NCI-H146 (cell line): ENCODE results near the gene GAD2.
A peak's percentile ranks its signal among the peaks of the same experiment; 100 is the strongest.
"Not testable (repeated sequence)": the region's sequence is repeated elsewhere in the genome, so short reads cannot be mapped to it uniquely, and the experiment has no call there.

Experiments used
- DNase-seq: peaks from one replicate; lab custom pipeline; 2025; lab: John Stamatoyannopoulos, UW

Gene GAD2

DNA sequence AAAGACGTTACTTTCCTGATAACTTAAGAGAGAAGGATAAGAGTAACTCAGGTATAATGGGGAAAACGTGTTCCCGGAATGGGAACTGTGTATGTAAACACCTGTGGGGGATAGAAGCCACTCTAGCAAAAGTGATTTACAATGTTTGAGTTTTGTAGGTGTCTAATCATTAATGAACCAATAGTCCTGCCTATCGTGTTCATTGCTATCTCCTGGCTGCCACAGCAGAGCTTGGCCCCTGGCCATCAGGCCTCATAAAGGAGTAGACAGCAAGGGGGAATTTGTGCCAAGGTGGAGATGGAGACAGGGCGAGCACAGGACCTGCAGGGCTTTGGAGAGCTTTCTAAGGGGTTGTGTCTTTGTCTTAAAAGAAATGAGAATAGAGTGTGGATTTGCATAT lies 102.1 kb downstream of the GAD2 start:
- no peak for DNase-seq

DNA sequence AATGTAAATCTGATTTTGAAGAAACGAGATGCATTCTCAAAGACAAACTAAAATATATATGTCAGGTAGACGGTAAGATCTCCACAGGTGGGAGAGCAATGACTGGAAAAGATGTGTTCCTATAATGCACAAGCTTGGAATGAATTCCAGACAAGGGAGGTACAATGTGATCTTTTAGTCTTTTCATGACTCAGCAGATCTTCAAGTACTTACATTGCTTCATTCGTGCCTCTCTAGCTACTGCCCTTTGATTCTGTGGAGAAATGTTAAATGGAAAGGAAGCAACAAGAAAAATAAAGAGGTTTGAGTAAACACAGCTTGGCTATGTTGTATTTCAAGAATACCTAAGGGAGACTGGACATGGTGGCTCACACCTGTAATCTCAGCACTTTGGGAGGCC lies 106.6 kb downstream of the GAD2 start:
- DNase-seq = no peak

DNA sequence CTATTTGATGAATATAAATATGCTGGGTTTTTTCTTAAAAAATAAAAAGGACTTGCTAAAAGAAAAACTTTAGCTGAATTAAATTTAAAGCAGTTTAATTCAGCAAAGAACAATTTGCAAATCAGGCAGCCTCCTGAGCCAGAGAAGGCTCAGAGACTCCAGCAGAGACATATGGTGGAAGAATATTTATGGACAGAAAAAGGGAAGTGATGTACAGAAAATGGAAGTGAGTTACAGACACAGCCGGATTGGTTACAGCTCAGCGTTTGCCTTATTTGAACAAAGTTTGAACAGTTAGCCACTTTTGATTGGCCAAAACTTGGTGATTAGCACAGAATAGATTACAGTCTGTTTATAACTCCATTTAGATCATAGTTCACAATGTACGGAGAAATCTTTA lies 110.3 kb downstream of the GAD2 start:
- DNase-seq = no peak

DNA sequence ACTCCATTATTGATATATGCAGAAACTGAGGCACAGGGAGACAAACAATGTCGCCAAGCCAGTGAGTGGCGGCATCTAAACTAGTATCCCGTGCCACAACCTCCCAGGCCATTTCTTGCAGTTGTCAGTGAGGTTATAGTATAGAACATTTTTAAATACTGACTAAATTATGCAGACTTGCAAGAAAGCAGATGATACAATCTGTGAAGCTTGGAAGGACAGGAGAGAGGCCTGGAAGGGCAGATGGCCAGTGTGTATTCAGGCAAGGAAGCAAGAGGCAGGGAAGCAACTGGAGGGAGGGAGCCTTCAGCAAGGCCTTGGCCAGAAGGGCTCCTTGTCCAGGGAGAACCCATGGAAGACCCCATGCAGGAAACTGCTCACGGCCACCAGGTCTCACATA lies 111.2 kb downstream of the GAD2 start:
- no peak for DNase-seq

DNA sequence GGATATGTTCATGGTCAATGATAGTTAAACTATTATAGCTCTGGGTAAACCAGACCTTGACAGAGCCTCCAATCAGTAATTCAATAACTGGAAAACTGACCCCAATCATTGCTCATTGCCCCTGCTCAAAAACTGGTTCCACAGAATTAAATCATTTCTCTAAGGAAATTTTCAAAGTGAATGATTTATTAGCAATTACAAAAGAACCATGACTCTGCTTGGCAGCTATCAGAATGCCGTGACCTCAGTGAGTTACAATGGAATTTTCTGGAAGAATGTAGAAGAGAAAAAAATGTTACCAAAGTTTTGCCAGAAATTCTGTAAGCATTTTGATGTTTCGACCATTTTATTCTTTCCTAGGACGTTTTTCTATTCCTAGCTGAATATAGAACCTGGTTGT lies 114.8 kb downstream of the GAD2 start:
- DNase-seq = no peak

DNA sequence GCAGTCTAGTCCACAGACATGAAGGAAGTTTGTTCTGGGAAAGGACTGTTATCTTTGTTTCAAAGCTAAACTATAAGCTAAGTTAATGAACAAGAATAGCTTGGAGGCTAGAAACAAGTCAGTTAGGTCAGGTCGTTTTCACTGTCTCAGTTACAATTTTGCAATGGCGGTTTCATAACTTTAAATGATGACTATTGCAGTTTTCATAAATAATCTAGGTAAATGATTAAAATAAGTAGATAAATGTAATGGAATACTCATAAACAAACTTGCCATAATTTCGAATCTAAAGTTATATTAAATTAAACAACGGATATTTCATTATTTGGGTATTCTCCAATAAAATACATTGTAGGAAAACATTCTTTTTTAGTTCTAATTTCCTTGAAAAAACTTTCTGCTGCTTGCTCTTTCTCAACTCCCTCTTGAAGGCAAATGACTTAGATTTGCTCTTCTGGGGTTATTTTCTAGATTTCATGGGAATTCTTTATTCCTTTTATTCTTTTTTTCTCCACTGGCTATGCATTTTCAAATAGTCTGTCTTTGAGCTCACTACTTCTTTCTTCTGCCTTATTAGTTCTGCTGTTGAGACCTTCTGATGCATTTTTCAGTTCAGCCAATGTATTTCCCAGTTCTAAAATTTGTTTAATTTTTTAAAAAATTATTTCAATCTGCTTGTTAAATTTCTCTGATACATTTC lies 117.8 kb downstream of the GAD2 start:
- no peak for DNase-seq

DNA sequence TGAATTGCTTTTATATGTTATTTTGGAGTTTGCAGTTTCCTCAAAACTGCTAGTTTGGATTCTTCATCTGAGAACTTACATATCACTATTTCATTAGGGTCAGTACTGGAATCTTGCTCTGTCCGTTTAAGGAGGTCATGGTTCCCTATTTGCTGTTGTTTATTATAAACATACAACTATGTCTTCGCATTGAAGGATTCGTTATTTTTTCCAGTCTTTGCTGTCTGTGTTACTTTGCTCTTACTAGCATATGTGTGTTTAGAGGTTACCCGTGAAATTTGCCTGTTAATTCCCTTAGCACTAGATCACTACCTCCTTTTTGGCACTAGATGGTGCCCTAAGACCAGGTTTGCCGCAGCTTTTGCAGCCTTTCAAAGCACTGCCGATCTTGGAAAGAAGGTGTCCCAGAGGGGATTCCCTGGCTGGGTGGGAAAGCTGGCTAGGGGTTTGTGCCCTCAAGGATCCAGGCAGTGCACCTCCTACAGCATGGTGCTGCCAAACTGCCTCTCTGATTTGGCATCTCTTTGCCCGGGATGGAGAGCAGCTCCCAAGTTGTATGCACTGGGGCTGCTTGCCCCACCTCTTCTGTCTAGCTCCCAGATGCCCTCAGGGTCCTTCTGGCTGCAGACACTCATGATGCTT lies 118.5 kb downstream of the GAD2 start:
- DNase-seq = peak; percentile 65

DNA sequence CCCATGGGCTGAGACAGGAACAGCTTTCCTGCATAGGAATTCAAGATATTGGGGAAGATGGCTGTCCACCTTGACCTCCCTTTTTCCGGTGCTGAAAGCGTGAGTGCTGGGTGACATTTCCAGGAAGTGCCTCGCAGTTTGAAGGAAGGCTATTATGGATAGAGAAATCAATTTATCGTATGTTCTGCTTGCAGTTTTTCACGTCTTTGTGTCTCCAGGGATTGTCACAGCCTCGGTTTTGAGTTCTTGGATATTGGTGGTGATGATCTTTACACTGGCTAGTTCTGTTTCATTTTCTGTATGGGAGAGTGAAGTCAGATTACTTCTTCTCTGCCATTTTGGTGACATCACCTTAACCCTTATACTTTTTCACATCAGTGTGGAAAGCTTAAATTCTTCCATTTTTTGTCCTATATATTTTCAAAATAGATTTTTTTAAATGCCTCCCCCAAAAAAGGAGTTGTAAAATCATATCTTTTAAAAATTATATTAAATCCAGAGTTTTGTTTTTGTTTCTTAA lies 119.1 kb downstream of the GAD2 start:
- no peak for DNase-seq

DNA sequence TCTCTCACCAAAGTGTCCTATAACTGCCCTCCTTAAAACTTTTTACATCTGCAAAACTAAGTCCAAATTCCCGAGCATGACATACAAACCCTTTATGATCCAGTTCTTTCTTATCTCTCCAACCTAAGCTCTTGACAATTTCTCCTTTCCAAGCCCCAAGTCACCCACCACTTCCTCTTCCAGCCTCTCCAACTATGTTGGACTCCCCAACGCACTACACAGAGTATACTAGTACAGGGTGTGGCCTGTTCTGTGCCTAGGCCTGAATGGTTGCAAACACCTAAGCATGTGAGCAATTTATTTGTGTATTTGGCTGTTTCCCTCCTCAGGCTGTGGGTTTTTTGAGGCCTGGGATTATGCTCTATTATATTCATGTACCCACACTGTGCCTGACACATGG lies 120.4 kb downstream of the GAD2 start:
- no peak for DNase-seq

DNA sequence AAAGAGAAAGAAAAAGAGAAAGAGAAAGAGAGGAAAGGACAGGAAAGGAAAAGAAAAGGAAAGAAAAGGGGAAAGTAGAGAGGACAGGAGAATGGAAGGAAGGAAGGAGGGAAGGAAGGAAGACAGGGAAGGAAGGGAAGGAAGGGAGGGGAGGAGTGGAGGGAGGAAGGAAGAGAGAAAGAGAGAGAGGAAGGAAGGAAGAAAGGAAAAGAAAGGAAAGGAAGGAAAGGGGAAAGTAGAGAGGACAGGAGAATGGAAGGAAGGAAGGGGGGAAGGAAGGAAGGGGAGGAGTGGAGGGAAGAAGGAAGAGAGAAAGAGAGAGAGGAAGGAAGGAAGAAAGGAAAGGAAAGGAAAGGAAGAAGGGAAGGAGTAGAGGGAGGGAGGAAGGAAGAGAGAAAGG lies 125.1 kb downstream of the GAD2 start:
- DNase-seq = no peak

DNA sequence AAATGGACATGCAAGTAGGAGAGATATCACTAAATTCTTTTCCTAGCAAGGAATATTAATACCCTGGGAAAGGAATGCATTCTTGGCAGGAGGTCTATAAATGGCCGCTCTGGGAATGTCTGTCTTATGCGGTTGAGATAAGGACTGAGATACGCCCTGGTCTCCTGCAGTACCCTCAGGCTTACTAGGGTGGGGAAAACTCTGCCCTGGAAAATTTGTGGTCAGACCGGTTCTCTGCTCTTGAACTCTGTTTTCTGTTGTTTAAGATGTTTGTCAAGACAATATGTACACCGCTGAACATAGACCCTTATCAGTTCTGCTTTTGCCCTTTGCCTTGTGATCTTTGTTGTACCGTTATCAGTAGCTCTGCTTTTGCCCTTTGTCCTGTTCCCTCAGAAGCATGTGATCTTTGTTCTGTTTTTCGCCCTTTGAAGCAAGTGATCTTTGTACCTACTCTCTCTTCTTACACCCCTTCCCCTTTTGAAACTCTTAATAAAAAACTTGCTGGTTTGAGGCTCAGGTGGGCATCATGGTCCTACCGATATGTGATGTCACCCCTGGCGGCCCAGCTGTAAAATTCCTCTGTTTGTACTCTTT lies 132.3 kb downstream of the GAD2 start:
- not testable (repeated sequence) for DNase-seq
